HEK293 (cell line): ENCODE data around the gene UBXN11.

Experiments used
- CTCF ChIA-PET: fragments of 350-600 bp; formaldehyde crosslinking; extraction: SDS; loops from one replicate; lab custom pipeline; 2021; ENCODE audit warnings: antibody characterized with exemption; lab: Yijun Ruan, JAX
- POLR2A ChIA-PET: fragments of 300-600 bp; formaldehyde crosslinking; extraction: SDS; loops from one replicate; lab custom pipeline; 2020; ENCODE audit warnings: antibody characterized with exemption, inconsistent platforms; lab: Yijun Ruan, JAX
- H3K27ac ChIP-seq: fragments of 200-500 bp; sonication (Bioruptor generic); 2 replicates; pipeline ENCODE4 v1.5.1; 2014; ENCODE audit warnings: low read depth, low read length, control low read depth, inconsistent platforms; ENCODE audit errors: extremely low read depth
- H3K36me3 ChIP-seq, 2 experiments: fragments of 200-500 bp in 1 of 2; sonication (Bioruptor generic) in 1 of 2; 1 replicate in 1 of 2; 2 replicates in 1 of 2; pipeline ENCODE4 v1.5.1; 2014 to 2017; ENCODE audit warnings: inconsistent platforms in 2 of 2, low read length in 2 of 2; ENCODE audit not compliant: control insufficient read depth in 2 of 2, insufficient read depth in 1 of 2
- H3K4me1 ChIP-seq: fragments of 200-500 bp; sonication (Bioruptor generic); 2 replicates; pipeline ENCODE4 v1.5.1; 2014; ENCODE audit warnings: mild to moderate bottlenecking, low read length, inconsistent platforms; ENCODE audit not compliant: control insufficient read depth, insufficient read depth
- H3K4me3 ChIP-seq: 2 replicates; pipeline ENCODE4 v1.5.1; 2011; ENCODE audit warnings: low read depth, mild to moderate bottlenecking, control low read depth, low read length, moderate library complexity
- H3K9me3 ChIP-seq: fragments of 200-500 bp; sonication (Bioruptor generic); 2 replicates; pipeline ENCODE4 v1.5.1; 2014; ENCODE audit warnings: low read depth, low read length, inconsistent platforms; ENCODE audit not compliant: control insufficient read depth, insufficient read depth
- EGR2 ChIP-seq: fragments of 450-650 bp; formaldehyde crosslinking; IDR thresholded peaks from 2 replicates; pipeline ENCODE4 v1.5.1; 2016; ENCODE audit warnings: low read depth, missing biosample characterization, missing genetic modification characterization
- GLIS1 ChIP-seq: fragments of 450-650 bp; formaldehyde crosslinking; IDR thresholded peaks from 2 replicates; pipeline ENCODE4 v1.5.1; 2016; ENCODE audit warnings: missing biosample characterization, missing genetic modification characterization
- INSM2 ChIP-seq: fragments of 450-650 bp; formaldehyde crosslinking; IDR thresholded peaks from 2 replicates; pipeline ENCODE4 v1.5.1; 2016; ENCODE audit warnings: missing biosample characterization, missing genetic modification characterization
- KLF16 ChIP-seq: fragments of 450-650 bp; formaldehyde crosslinking; IDR thresholded peaks from 2 replicates; pipeline ENCODE4 v1.5.1; 2017; ENCODE audit warnings: missing biosample characterization, missing genetic modification characterization
- ZBTB17 ChIP-seq: fragments of 450-650 bp; formaldehyde crosslinking; IDR thresholded peaks from 2 replicates; pipeline ENCODE4 v1.5.1; 2016; ENCODE audit warnings: missing biosample characterization, missing genetic modification characterization
- ZFHX2 ChIP-seq: fragments of 450-650 bp; formaldehyde crosslinking; conservative IDR thresholded peaks from 2 replicates; pipeline ENCODE4 v1.5.1; 2016; ENCODE audit warnings: missing biosample characterization, missing genetic modification characterization
- ZNF157 ChIP-seq: fragments of 450-650 bp; formaldehyde crosslinking; IDR thresholded peaks from 2 replicates; pipeline ENCODE4 v1.5.1; 2016; ENCODE audit warnings: missing biosample characterization, missing genetic modification characterization
- ZNF169 ChIP-seq: fragments of 450-650 bp; formaldehyde crosslinking; IDR thresholded peaks from 2 replicates; pipeline ENCODE4 v1.5.1; 2016; ENCODE audit warnings: missing biosample characterization, missing genetic modification characterization
- ZNF184 ChIP-seq: fragments of 450-650 bp; IDR thresholded peaks from 2 replicates; pipeline ENCODE4 v1.5.1; 2018; ENCODE audit warnings: missing biosample characterization, mild to moderate bottlenecking, missing genetic modification characterization
- ZNF2 ChIP-seq: fragments of 450-650 bp; formaldehyde crosslinking; IDR thresholded peaks from 2 replicates; pipeline ENCODE4 v1.5.1; 2016; ENCODE audit warnings: missing biosample characterization, missing genetic modification characterization
- ZNF202 ChIP-seq: fragments of 450-650 bp; formaldehyde crosslinking; IDR thresholded peaks from 2 replicates; pipeline ENCODE4 v1.5.1; 2016; ENCODE audit warnings: missing biosample characterization, missing genetic modification characterization, borderline replicate concordance
- ZNF274 ChIP-seq, 2 experiments: fragments of 200-500 bp in 1 of 2; fragments of 450-650 bp in 1 of 2; sonication (Bioruptor generic) in 1 of 2; formaldehyde crosslinking in 1 of 2; IDR thresholded peaks; 2 replicates each; pipeline versions ENCODE4 v1.5.1 to v1.6.1; 2014 to 2016; ENCODE audit warnings: borderline replicate concordance in 1 of 2, inconsistent platforms in 1 of 2, low read length in 1 of 2, missing biosample characterization in 1 of 2, missing genetic modification characterization in 1 of 2
- ZNF362 ChIP-seq: fragments of 450-650 bp; formaldehyde crosslinking; IDR thresholded peaks from 2 replicates; pipeline ENCODE4 v1.5.1; 2016; ENCODE audit warnings: missing biosample characterization, missing genetic modification characterization
- ZNF366 ChIP-seq: fragments of 450-650 bp; formaldehyde crosslinking; conservative IDR thresholded peaks from 2 replicates; pipeline ENCODE4 v1.5.1; 2016; ENCODE audit warnings: missing biosample characterization, missing genetic modification characterization
- ZNF544 ChIP-seq: fragments of 450-650 bp; formaldehyde crosslinking; IDR thresholded peaks from 2 replicates; pipeline ENCODE4 v1.5.0; 2017; ENCODE audit warnings: missing biosample characterization, missing genetic modification characterization
- ZNF555 ChIP-seq: fragments of 450-650 bp; formaldehyde crosslinking; conservative IDR thresholded peaks from 2 replicates; pipeline ENCODE4 v1.5.1; 2017; ENCODE audit warnings: missing biosample characterization, mild to moderate bottlenecking, missing genetic modification characterization, inconsistent platforms
- ZNF596 ChIP-seq: fragments of 450-650 bp; IDR thresholded peaks from 2 replicates; pipeline ENCODE4 v1.5.0; 2018; ENCODE audit warnings: missing biosample characterization, mild to moderate bottlenecking, missing genetic modification characterization, moderate library complexity
- ZNF768 ChIP-seq: fragments of 450-650 bp; formaldehyde crosslinking; IDR thresholded peaks from 2 replicates; pipeline ENCODE4 v1.5.1; 2018; ENCODE audit warnings: missing biosample characterization, mild to moderate bottlenecking, missing genetic modification characterization
- ZNF785 ChIP-seq: fragments of 450-650 bp; formaldehyde crosslinking; IDR thresholded peaks from 2 replicates; pipeline ENCODE4 v1.5.1; 2016; ENCODE audit warnings: missing biosample characterization, missing genetic modification characterization
- TF ChIP-seq, protein P1 (sequence below): sonication (generic); formaldehyde crosslinking; IDR thresholded peaks from 2 replicates; pipeline ENCODE4 v1.8.1; 2022; ENCODE audit warnings: mild to moderate bottlenecking, moderate library complexity, missing genetic modification reagents
- TF ChIP-seq, protein P2 (sequence below): fragments of 450-650 bp; formaldehyde crosslinking; IDR thresholded peaks from 2 replicates; pipeline ENCODE4 v1.5.1; 2017; ENCODE audit warnings: missing biosample characterization, missing genetic modification characterization
- TF ChIP-seq, protein P3 (sequence below): fragments of 450-650 bp; IDR thresholded peaks from 2 replicates; pipeline ENCODE4 v1.5.1; 2018; ENCODE audit warnings: missing biosample characterization, missing genetic modification characterization

UBXN11 gene

GRCh38 chr1:26317146-26317545, 10.7 kb upstream of the UBXN11 start:
- Histone ChIP-seq H3K9me3 (no peaks in the 10 kb centered on the region), H3K4me1 (no peaks in the 10 kb centered on the region), H3K4me3 (no peak overlapping the region), H3K27ac (no peak overlapping the region), H3K36me3 (peaks cover 0 to 4% of the 10 kb centered on the region in 2 experiments; a peak in 1 of 3 replicates)
- ChIA-PET POLR2A (interaction anchor here (1.2 to 1.7 kb wide), 2 partner anchors 33 to 38 kb away, joined by 3 to 4 read pairs; partner anchors contain the start of gene SH3BGRL3), CTCF (interaction anchor here (0.6 to 11.1 kb wide), 8 partner anchors 11 to 127 kb away, joined by 3 to 203 read pairs (median 4); partner anchors contain the start of gene CATSPER4)
- no peak for TF ChIP-seq ZNF169 (tag by site-specific recombination)
- TF ChIP-seq ZNF274 (IDR thresholded peaks at IDR 0.05; ENCODE audit: low read length) = no peak
- TF ChIP-seq ZNF274 (tag by site-specific recombination; IDR thresholded peaks at IDR 0.05; ENCODE audit: borderline replicate concordance) = no peak
- no peak for TF ChIP-seq ZNF768 (tag by site-specific recombination)
- no peak for TF ChIP-seq ZNF555
- TF ChIP-seq ZNF596 (tag by site-specific recombination) = no peak
- TF ChIP-seq, protein P1, sequence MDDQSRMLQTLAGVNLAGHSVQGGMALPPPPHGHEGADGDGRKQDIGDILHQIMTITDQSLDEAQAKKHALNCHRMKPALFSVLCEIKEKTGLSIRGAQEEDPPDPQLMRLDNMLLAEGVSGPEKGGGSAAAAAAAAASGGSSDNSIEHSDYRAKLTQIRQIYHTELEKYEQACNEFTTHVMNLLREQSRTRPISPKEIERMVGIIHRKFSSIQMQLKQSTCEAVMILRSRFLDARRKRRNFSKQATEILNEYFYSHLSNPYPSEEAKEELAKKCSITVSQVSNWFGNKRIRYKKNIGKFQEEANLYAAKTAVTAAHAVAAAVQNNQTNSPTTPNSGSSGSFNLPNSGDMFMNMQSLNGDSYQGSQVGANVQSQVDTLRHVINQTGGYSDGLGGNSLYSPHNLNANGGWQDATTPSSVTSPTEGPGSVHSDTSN (CRISPR knock-in tag) = no peak
- TF ChIP-seq ZNF202 (tag by site-specific recombination) = no peak
- no peak for TF ChIP-seq INSM2 (tag by site-specific recombination)
- no peak for TF ChIP-seq ZNF157 (tag by site-specific recombination)

GRCh38 chr1:26315874-26316850, 9.7 kb upstream of the UBXN11 start:
- H3K4me3 ChIP-seq = no peak overlapping the region
- H3K4me1 ChIP-seq = no peaks in the 10 kb centered on the region
- TF ChIP-seq, protein P2, sequence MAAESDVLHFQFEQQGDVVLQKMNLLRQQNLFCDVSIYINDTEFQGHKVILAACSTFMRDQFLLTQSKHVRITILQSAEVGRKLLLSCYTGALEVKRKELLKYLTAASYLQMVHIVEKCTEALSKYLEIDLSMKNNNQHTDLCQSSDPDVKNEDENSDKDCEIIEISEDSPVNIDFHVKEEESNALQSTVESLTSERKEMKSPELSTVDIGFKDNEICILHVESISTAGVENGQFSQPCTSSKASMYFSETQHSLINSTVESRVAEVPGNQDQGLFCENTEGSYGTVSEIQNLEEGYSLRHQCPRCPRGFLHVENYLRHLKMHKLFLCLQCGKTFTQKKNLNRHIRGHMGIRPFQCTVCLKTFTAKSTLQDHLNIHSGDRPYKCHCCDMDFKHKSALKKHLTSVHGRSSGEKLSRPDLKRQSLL = no peak
- TF ChIP-seq ZNF362 (tag by site-specific recombination) (peak; percentile 80), ZNF544 (tag by site-specific recombination) (no peak)
- H3K36me3 ChIP-seq = no peaks in the 10 kb centered on the region
- ChIA-PET POLR2A (interaction anchor here (0.7 to 0.9 kb wide), 2 partner anchors 16 to 189 kb away, joined by 4 to 5 read pairs; no protein-coding TSS in a partner anchor), CTCF (interaction anchor here (0.6 to 11.1 kb wide), 5 partner anchors 28 to 574 kb away, joined by 3 to 203 read pairs (median 3); partner anchors contain the start of gene GPN2)
- no peak overlapping the region for H3K27ac ChIP-seq
- no peaks in the 10 kb centered on the region for H3K9me3 ChIP-seq

GRCh38 chr1:26314501-26314900, 8.1 kb upstream of the UBXN11 start:
- ChIA-PET CTCF (interaction anchor here (0.7 to 11.1 kb wide), 6 partner anchors 27 to 155 kb away, joined by 3 to 203 read pairs (median 3); partner anchors contain the start of gene SH3BGRL3), POLR2A (interaction anchor here (0.6 to 1.1 kb wide), 2 partner anchors 25 to 65 kb away, joined by 3 to 5 read pairs; no protein-coding TSS in a partner anchor)
- no peak overlapping the region for H3K27ac ChIP-seq
- no peak overlapping the region for H3K4me3 ChIP-seq
- no peaks in the 10 kb centered on the region for H3K36me3 ChIP-seq
- no peaks in the 10 kb centered on the region for H3K9me3 ChIP-seq
- no peaks in the 10 kb centered on the region for H3K4me1 ChIP-seq
- TF ChIP-seq ZFHX2 (tag by site-specific recombination) (no peak), ZNF785 (no peak), ZBTB17 (tag by site-specific recombination) (no peak), ZNF169 (tag by site-specific recombination) (no peak), KLF16 (tag by site-specific recombination) (no peak), EGR2 (tag by site-specific recombination) (no peak), ZNF2 (tag by site-specific recombination) (no peak), ZNF184 (tag by site-specific recombination) (no peak), ZNF366 (tag by site-specific recombination) (no peak), GLIS1 (tag by site-specific recombination) (no peak)
- TF ChIP-seq, protein P3, sequence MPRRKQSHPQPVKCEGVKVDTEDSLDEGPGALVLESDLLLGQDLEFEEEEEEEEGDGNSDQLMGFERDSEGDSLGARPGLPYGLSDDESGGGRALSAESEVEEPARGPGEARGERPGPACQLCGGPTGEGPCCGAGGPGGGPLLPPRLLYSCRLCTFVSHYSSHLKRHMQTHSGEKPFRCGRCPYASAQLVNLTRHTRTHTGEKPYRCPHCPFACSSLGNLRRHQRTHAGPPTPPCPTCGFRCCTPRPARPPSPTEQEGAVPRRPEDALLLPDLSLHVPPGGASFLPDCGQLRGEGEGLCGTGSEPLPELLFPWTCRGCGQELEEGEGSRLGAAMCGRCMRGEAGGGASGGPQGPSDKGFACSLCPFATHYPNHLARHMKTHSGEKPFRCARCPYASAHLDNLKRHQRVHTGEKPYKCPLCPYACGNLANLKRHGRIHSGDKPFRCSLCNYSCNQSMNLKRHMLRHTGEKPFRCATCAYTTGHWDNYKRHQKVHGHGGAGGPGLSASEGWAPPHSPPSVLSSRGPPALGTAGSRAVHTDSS = no peak
